ENCODE data around the gene BID. TPM values are rescaled to one million over a fixed set of nuclear protein-coding genes. Genes with fewer than 3 reads are reported as not detected.

The BID gene
- total RNA-seq, 3 donors from 2014 or later (not counting 1 experiment from before 2014, with no cell fraction given) = 40.9 to 42.4 (median 42.3) TPM

DNA sequence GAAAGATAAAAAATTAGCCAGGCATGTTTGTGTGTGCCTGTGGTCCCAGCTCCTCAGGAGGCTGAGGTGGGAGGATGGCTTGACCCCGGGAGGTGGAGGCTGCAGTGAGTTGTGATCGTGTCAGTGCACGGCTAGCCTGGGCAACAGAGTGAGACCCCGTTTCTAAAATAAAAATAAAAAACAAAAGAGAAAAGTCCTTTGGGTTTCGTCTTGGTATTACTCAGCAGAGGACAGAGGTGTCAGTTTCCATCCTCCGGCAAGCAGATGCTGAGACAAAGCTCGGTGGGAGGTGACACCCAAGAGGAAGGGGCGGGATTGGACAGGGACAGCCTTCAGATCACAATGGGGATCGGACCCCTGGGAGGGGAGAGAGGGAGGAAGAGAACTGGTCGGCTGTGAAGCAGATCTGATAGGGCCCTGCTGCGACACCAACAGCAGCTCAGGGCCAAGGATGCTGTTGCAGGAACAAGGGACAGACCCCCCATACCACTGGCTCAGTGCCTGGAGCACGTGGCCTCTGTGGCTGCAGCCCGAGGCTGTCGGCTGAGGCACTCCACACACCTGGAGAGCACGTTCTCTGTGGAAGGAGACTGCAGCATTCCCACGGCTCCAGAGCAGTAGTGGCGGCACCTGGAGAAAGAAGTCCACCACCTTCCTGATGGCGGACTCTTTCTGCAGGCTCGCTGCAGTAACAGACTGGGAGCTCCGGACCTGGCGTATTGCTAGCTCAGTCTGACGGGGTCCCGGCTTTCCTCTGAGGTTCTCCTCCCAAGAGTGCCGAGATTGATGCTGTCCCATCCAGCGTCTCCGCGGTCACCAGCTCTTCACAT lies 5.2 kb upstream of the BID start:
- no peak overlapping the region for H3K4me3 ChIP-seq (ENCODE audit: low read length)
- Mint-ChIP-seq H3K9me3 (no peaks in the 10 kb centered on the region), H3K36me3 (no peaks in the 10 kb centered on the region), H3K27ac (peak overlapping the region; percentile 98 to 99), H3K4me1 (peaks cover 65 to 68% of the 10 kb centered on the region in 2 donors), H3K27me3 (ENCODE audit: low read depth in 2 of 2) (no peaks in the 10 kb centered on the region), H3K4me3 (peak overlapping the region; percentile 98)
- H3K27me3 ChIP-seq (ENCODE audit: control insufficient read depth, insufficient read depth, low read length) = no peaks in the 10 kb centered on the region
- peaks cover 79% of the 10 kb centered on the region for H3K4me1 ChIP-seq (ENCODE audit: control insufficient read depth, insufficient read depth, low read length)
- intact Hi-C loops (cut with micrococcal nuclease) = loop anchor here (10.0 kb wide), 1 partner anchor 695 kb away; the partner anchor contains the start of gene IL17RA
- TF ChIP-seq, protein P1, sequence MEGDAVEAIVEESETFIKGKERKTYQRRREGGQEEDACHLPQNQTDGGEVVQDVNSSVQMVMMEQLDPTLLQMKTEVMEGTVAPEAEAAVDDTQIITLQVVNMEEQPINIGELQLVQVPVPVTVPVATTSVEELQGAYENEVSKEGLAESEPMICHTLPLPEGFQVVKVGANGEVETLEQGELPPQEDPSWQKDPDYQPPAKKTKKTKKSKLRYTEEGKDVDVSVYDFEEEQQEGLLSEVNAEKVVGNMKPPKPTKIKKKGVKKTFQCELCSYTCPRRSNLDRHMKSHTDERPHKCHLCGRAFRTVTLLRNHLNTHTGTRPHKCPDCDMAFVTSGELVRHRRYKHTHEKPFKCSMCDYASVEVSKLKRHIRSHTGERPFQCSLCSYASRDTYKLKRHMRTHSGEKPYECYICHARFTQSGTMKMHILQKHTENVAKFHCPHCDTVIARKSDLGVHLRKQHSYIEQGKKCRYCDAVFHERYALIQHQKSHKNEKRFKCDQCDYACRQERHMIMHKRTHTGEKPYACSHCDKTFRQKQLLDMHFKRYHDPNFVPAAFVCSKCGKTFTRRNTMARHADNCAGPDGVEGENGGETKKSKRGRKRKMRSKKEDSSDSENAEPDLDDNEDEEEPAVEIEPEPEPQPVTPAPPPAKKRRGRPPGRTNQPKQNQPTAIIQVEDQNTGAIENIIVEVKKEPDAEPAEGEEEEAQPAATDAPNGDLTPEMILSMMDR (IDR thresholded peaks at IDR 0.05) = no peak
- no peaks in the 10 kb centered on the region for H3K36me3 ChIP-seq (ENCODE audit: control insufficient read depth, insufficient read depth, low read length)
- no peak overlapping the region for H3K27ac ChIP-seq (ENCODE audit: low read length)
- no peak for DNase-seq
- WGBS (ENCODE audit: insufficient coverage) = 66% methylated on average over 27 of the region's 27 CpGs
- H3K9me3 ChIP-seq (ENCODE audit: control insufficient read depth, insufficient read depth, low read length) = no peaks in the 10 kb centered on the region
- no peak for ATAC-seq

DNA sequence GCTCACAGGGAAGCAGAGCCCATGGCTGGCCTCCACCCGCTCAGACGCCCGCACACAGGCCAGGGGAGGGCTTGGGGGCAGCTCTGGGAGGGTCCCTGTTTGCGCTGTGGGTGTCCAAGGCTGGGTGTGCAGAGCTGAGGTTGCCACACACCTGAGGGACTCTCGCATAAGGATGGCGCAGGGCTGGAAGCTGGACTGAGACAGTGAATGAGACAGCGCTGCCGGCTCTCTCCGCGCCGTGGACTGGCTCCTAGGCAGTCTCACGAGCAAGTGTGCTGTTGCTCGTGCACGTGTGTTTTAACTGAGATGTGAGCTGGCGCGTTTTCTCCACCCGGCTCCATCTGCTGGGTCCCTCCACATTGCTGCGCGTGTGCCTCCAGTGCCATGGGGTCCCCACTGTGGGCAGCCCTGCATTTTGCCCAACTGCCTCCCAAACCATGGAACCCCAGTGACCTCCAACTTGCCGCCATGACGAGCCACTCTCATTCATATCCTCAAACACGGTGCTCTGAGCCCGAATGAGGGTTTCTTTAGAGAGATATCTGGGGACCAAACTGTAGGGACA lies 4.2 kb upstream of the BID start:
- Mint-ChIP-seq H3K27me3 (ENCODE audit: low read depth in 2 of 2) (no peaks in the 10 kb centered on the region), H3K4me3 (peak overlapping the region; percentile 98), H3K4me1 (peaks cover 67 to 70% of the 10 kb centered on the region in 2 donors), H3K9me3 (no peaks in the 10 kb centered on the region), H3K27ac (peak overlapping the region; percentile 98 to 99), H3K36me3 (no peaks in the 10 kb centered on the region)
- 94% methylated on average over 21 of the region's 23 CpGs for WGBS (ENCODE audit: insufficient coverage)
- no peak for ATAC-seq
- no peaks in the 10 kb centered on the region for H3K36me3 ChIP-seq (ENCODE audit: control insufficient read depth, insufficient read depth, low read length)
- H3K4me3 ChIP-seq (ENCODE audit: low read length) = no peak overlapping the region
- H3K4me1 ChIP-seq (ENCODE audit: control insufficient read depth, insufficient read depth, low read length) = peaks cover 83% of the 10 kb centered on the region
- H3K27me3 ChIP-seq (ENCODE audit: control insufficient read depth, insufficient read depth, low read length) = no peaks in the 10 kb centered on the region
- TF ChIP-seq, protein P1 (IDR thresholded peaks at IDR 0.05) = no peak
- intact Hi-C loops (cut with micrococcal nuclease) = loop anchor here (10.0 kb wide), 1 partner anchor 694 kb away; the partner anchor contains the start of gene IL17RA
- H3K27ac ChIP-seq (ENCODE audit: low read length) = peak overlapping the region; percentile 99
- DNase-seq = no peak
- H3K9me3 ChIP-seq (ENCODE audit: control insufficient read depth, insufficient read depth, low read length) = no peaks in the 10 kb centered on the region

DNA sequence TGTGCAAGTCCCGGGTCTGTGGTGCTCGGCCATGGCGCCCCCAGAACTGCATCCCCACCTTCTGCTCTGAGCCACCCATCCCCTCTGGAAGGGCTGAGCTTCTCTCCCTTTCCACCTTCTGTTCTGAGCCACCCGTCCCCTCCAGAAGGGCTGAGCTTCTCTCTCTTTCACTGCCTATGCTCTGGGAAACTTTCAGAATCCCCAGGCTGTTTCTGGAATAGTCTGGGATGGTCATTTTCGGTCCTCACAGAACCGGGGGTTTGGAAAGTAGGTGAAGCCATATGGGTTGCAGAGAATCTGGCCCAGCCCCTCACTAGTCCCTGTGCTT lies 3.4 kb upstream of the BID start:
- Mint-ChIP-seq H3K27ac (peak overlapping the region; percentile 98 to 99), H3K9me3 (no peaks in the 10 kb centered on the region), H3K4me1 (peaks cover 71 to 79% of the 10 kb centered on the region in 2 donors), H3K4me3 (peak overlapping the region; percentile 98), H3K36me3 (no peaks in the 10 kb centered on the region), H3K27me3 (ENCODE audit: low read depth in 2 of 2) (no peaks in the 10 kb centered on the region)
- H3K4me1 ChIP-seq (ENCODE audit: control insufficient read depth, insufficient read depth, low read length) = peaks cover 91% of the 10 kb centered on the region
- intact Hi-C loops (cut with micrococcal nuclease) = loop anchor here (1.0 to 10.0 kb wide), 3 partner anchors 139 to 693 kb away; partner anchors contain the start of genes BCL2L13, IL17RA and PEX26
- ATAC-seq = no peak
- no peak for DNase-seq
- no peaks in the 10 kb centered on the region for H3K9me3 ChIP-seq (ENCODE audit: control insufficient read depth, insufficient read depth, low read length)
- H3K27me3 ChIP-seq (ENCODE audit: control insufficient read depth, insufficient read depth, low read length) = no peaks in the 10 kb centered on the region
- peak overlapping the region; percentile 99 for H3K27ac ChIP-seq (ENCODE audit: low read length)
- H3K36me3 ChIP-seq (ENCODE audit: control insufficient read depth, insufficient read depth, low read length) = no peaks in the 10 kb centered on the region
- H3K4me3 ChIP-seq (ENCODE audit: low read length) = peak overlapping the region; percentile 88
- WGBS (ENCODE audit: insufficient coverage) = 16% methylated on average over 4 of the region's 6 CpGs
- TF ChIP-seq, protein P1 (IDR thresholded peaks at IDR 0.05) = no peak
